SH-SY5Y (cell line): ENCODE measurements around the gene SQOR.

Experiments
- GATA2 ChIP-seq: IDR thresholded peaks from 2 replicates; pipeline ENCODE4 v1.6.1; 2011; ENCODE audit warnings: mild to moderate bottlenecking, low read depth, low read length
- GATA3 ChIP-seq: IDR thresholded peaks from 2 replicates; pipeline ENCODE4 v1.6.1; 2011; ENCODE audit warnings: low read depth, mild to moderate bottlenecking, low read length, moderate library complexity

DNA sequence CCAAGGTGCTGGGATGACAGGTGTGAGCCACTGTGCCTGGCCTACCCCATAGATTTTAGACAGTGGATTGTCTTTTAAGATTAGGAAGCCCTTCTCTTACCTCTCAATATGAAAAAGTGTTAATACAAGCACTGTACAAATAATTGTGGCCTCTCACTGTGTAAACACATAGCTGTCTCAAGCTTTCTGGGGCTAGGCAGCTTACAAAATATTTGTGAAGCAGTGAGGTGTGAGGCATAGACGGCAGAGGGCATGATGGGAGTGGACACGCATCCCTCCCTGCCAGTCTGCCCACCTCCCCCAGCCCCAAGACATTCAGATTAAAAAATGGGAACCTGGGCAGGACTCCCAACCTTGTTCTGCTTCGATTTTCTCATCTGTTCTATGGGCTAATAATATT lies 34.6 kb downstream of the SQOR start:
- TF ChIP-seq GATA3 (no peak), GATA2 (no peak)
